ENCODE measurements around the gene BBLN.

DNA sequence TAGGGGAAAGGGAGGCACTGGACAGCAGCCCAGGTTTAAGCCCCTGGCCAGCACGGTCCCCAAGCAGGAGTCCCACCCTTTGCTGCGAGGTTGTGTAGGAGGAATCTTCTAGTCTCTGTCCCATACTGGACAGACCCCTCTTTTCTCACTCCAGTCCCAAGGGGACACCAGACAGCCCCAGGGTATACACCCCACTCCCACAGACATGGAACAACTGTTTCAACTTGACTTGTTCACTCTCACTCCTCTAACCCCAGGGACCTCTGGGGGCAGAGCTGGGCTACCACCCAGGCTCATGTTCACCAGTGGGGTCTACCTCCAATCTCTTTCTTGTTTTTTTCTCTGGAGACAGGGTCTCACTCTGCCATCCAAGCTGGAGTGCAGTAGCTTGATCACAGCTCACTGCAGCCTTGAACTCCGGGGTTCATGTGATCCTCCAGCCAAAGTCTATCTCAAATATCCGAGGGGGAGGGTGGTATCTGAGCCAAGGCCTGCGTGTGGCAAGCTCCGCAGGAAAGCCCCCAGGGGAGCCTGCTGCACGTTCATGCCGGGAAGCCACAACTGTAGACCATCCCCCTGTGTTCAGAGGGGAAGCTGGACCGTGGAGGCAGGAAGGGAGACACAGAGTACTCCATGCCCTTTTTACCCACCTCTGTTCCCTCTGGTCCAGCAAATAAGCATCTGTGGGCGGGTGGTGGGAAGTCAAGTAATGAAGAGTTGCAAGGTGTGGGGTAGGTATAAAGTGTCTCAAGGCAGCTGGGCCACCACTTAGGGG, 34.3 kb upstream of the BBLN start:
- TF ChIP-seq, protein P1, sequence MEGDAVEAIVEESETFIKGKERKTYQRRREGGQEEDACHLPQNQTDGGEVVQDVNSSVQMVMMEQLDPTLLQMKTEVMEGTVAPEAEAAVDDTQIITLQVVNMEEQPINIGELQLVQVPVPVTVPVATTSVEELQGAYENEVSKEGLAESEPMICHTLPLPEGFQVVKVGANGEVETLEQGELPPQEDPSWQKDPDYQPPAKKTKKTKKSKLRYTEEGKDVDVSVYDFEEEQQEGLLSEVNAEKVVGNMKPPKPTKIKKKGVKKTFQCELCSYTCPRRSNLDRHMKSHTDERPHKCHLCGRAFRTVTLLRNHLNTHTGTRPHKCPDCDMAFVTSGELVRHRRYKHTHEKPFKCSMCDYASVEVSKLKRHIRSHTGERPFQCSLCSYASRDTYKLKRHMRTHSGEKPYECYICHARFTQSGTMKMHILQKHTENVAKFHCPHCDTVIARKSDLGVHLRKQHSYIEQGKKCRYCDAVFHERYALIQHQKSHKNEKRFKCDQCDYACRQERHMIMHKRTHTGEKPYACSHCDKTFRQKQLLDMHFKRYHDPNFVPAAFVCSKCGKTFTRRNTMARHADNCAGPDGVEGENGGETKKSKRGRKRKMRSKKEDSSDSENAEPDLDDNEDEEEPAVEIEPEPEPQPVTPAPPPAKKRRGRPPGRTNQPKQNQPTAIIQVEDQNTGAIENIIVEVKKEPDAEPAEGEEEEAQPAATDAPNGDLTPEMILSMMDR (IDR thresholded peaks at IDR 0.05; ENCODE audit: low read depth, low read length) = no peak
- no peak for TF ChIP-seq EZH2phosphoT487 (IDR thresholded peaks at IDR 0.05; ENCODE audit: low read depth)
